ENCODE data around the gene SOST.

DNA sequence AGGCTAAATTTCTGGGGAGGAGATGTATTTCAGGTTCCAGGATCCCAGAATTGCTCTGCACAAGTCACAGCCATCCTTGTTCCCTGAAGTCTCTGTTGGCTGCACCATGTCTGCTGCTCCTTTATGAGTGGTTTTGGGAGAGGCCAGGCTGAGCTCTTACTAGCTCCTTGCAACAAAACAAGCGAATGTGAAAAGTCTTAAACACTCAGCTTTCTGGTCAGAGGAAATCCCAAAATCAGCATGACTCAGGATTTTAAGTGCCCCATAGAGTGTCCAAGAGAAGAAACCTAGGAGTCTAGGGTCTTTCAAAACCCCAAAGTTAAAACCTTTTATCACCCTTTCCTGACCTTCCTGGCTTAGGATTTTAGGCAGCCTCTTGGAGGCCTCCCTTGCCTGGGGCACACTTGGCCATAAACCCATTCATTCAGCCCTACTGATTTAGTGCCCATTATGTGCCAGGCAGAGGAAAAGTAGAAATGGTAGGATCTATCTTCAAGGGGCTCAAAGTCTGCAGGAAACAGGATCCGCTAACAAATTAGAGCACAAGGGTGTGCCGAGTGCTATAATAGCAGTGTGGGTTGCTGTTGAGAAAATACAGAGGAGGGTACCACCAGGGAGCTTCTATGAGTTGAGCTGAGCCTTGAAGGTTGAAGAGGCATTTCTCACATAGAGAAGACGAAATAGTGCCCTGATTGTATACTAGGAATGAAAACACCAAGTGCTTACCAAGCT, 36.9 kb downstream of the SOST start:
- TF ChIP-seq CTCF (IDR thresholded peaks at IDR 0.05) (no peak), POLR2AphosphoS5 (IDR thresholded peaks at IDR 0.05; ENCODE audit: low read depth, low read length) (no peak)
